PFSK-1 (cell line): Measurements from ENCODE around the gene GPR21.

ENCODE experiments used
- FOXP2 ChIP-seq: optimal IDR thresholded peaks from 2 replicates; pipeline ENCODE3; 2011; ENCODE audit warnings: borderline replicate concordance, control low read depth, inconsistent platforms; ENCODE audit not compliant: insufficient read depth; ENCODE audit errors: extremely low read length, extremely low read depth
- POLR2AphosphoS5 ChIP-seq: IDR thresholded peaks from 2 replicates; pipeline ENCODE4 v1.6.1; 2012; ENCODE audit warnings: low read depth, mild to moderate bottlenecking, control low read depth, low read length, moderate library complexity
- SIN3A ChIP-seq: IDR thresholded peaks from 2 replicates; pipeline ENCODE4 v1.6.1; 2012; ENCODE audit warnings: mild to moderate bottlenecking, low read length, moderate library complexity, borderline replicate concordance; ENCODE audit not compliant: insufficient read depth
- TAF1 ChIP-seq: IDR thresholded peaks from 2 replicates; pipeline ENCODE4 v1.6.1; 2012; ENCODE audit warnings: low read length, control low read depth, borderline replicate concordance; ENCODE audit not compliant: insufficient read depth
- TF ChIP-seq, protein P1 (sequence below), 2 experiments: IDR thresholded peaks; 2 replicates each; pipeline versions ENCODE4 v1.6.1 to v1.8.0; 2011 to 2012; ENCODE audit warnings: low read depth in 2 of 2, low read length in 2 of 2, control low read depth in 1 of 2, inconsistent platforms in 1 of 2, mild to moderate bottlenecking in 1 of 2, moderate library complexity in 1 of 2; ENCODE audit not compliant: insufficient read depth in 1 of 2

GPR21 gene

DNA sequence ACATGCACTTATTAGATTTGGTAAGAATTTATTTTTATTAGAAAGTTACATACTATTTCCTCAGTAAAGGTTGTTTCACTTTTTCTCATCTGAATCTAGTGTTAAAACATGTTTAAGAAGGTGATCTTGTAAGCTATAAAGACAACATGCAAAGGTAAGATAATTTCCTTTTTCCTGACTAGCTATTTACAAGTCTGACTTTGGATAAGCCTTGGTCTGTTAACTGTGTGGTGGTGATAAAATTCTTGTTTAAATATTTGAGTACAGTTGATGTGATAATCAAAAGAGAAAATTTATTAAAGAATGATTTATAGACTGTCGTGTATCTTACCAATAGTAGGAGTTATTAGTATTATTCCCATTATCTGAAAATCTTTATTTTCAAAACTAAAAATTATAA, 36.9 kb upstream of the GPR21 start:
- no peak for TF ChIP-seq FOXP2
- no peak for TF ChIP-seq POLR2AphosphoS5
- TF ChIP-seq, protein P1, sequence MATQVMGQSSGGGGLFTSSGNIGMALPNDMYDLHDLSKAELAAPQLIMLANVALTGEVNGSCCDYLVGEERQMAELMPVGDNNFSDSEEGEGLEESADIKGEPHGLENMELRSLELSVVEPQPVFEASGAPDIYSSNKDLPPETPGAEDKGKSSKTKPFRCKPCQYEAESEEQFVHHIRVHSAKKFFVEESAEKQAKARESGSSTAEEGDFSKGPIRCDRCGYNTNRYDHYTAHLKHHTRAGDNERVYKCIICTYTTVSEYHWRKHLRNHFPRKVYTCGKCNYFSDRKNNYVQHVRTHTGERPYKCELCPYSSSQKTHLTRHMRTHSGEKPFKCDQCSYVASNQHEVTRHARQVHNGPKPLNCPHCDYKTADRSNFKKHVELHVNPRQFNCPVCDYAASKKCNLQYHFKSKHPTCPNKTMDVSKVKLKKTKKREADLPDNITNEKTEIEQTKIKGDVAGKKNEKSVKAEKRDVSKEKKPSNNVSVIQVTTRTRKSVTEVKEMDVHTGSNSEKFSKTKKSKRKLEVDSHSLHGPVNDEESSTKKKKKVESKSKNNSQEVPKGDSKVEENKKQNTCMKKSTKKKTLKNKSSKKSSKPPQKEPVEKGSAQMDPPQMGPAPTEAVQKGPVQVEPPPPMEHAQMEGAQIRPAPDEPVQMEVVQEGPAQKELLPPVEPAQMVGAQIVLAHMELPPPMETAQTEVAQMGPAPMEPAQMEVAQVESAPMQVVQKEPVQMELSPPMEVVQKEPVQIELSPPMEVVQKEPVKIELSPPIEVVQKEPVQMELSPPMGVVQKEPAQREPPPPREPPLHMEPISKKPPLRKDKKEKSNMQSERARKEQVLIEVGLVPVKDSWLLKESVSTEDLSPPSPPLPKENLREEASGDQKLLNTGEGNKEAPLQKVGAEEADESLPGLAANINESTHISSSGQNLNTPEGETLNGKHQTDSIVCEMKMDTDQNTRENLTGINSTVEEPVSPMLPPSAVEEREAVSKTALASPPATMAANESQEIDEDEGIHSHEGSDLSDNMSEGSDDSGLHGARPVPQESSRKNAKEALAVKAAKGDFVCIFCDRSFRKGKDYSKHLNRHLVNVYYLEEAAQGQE (IDR thresholded peaks at IDR 0.05; ENCODE audit: insufficient read depth in 1 of 2, low read depth in 2 of 2, low read length in 2 of 2): no peak
- TF ChIP-seq SIN3A: no peak
- no peak for TF ChIP-seq TAF1

DNA sequence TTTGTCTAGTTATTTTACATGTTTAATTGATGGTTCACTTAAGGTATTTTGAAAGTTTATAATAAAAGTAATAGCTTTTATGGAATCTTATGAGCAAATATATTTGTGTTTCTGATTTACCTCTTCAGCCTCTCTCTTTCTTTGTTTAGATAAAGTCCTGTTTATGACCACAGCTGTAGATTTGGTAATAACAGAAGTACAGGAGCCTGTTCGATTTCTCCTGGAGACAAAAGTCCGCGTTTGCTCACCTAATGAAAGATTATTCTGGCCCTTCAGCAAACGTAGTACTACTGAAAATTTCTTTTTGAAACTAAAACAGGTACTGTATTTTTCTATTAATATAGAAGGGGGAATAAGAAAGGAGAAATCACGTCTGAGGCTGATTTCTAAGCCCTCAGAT, 35.0 kb upstream of the GPR21 start:
- TF ChIP-seq SIN3A (no peak), FOXP2 (no peak)
- TF ChIP-seq, protein P1 (IDR thresholded peaks at IDR 0.05; ENCODE audit: insufficient read depth in 1 of 2, low read depth in 2 of 2, low read length in 2 of 2): no peak

DNA sequence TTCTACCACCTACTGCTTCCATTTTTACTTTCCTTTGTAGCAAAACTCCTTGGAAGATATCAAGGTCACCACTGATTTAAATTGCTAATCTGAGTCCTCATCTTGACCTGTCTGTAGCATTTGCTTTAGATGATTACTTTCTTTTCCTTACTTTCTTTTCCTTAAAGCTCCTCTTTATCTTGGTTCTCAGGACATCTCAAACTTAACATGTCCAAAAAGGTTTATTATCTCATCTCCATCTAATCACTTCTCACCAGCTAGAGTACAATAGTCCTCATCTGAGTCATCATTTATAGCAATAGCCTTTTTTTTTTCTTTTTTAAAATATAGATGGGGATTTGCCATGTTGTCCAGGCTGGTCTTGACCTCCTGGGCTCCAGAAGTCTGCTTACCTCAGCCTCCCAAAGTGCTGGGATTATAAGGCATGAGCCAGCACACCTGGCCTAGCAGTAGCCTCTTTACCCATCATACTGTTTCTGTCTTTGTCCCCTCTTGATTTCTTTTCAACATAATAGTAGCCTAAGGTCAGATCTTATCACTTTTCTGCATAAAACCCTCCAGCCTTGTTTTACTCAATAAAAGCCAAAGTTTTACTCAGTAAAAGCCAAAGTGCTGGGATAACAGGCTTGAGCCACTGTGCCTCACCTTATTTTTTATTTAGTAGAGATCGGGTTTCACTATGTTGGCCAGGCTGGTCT, 32.9 kb upstream of the GPR21 start:
- TF ChIP-seq SIN3A: no peak
- no peak for TF ChIP-seq TAF1
- no peak for TF ChIP-seq POLR2AphosphoS5
- TF ChIP-seq FOXP2: no peak
- TF ChIP-seq, protein P1 (IDR thresholded peaks at IDR 0.05; ENCODE audit: insufficient read depth in 1 of 2, low read depth in 2 of 2, low read length in 2 of 2): no peak

DNA sequence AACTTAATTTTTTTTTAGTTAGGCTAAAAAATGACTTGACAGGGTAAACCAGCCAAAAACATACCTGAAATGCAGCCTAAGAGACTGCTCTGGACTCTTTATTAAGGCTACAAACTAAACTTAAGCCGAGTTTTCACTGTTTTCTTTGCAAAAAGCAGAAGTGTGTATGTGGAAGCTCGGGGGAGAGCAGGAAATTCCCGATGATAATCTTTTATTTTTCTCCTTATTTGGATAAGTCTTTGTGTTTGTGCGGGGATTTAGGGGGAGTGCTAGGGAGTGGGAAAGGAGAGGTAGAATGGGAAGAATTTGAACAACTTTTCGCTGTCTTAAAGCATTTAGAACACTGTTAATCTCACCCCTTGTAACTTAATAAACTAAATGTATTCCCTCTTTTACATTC, 30.7 kb upstream of the GPR21 start:
- no peak for TF ChIP-seq FOXP2
- no peak for TF ChIP-seq SIN3A
- no peak for TF ChIP-seq TAF1
- TF ChIP-seq POLR2AphosphoS5: no peak
- TF ChIP-seq, protein P1 (IDR thresholded peaks at IDR 0.05; ENCODE audit: insufficient read depth in 1 of 2, low read depth in 2 of 2, low read length in 2 of 2): no peak

DNA sequence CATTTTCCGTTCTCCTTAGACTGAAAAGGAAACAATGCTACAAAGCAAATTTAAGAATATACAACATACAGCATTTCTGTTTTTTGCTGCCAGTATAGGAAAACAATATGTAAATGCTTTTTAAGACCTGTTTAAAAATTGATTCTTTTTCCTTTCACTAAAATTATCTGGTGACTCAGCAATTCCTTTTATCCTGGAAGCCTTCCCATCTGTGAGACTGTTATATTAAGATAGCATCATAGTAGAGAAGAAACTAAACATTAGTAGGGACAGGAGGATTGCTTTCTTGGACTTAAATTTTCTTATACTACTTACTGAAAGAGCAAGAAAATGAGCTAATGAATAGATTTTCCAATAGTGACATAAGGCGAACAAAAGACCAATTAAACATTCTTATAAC, 30.0 kb upstream of the GPR21 start:
- TF ChIP-seq POLR2AphosphoS5: no peak
- TF ChIP-seq, protein P1 (IDR thresholded peaks at IDR 0.05; ENCODE audit: insufficient read depth in 1 of 2, low read depth in 2 of 2, low read length in 2 of 2): no peak
- TF ChIP-seq FOXP2: no peak
- TF ChIP-seq TAF1: no peak
- TF ChIP-seq SIN3A: no peak
